Upper lobe of right lung (tissue), 1 donor: Measurements from ENCODE around the gene POLD3. TPM values are rescaled to one million over a fixed set of nuclear protein-coding genes. Genes with fewer than 3 reads are reported as not detected.

Experiments
- ATAC-seq: fragments of 200-7000 bp; cut with Tn5 transposase; one replicate; pipeline ENCODE4 v1.9.1; 2020; ENCODE audit warnings: mild to moderate bottlenecking, moderate library complexity
- DNase-seq: peaks from one replicate; pipeline ENCODE4 v3.0.0-alpha.2; 2020
- H3K27ac ChIP-seq: fragments of 200-600 bp; one replicate; pipeline ENCODE4 v1.8.0; 2022
- H3K27me3 ChIP-seq: fragments of 200-600 bp; one replicate; pipeline ENCODE4 v1.8.0; 2022; ENCODE audit warnings: mild to moderate bottlenecking
- H3K36me3 ChIP-seq: fragments of 200-600 bp; one replicate; pipeline ENCODE4 v1.8.0; 2022
- H3K4me1 ChIP-seq: fragments of 200-600 bp; one replicate; pipeline ENCODE4 v1.8.0; 2022
- H3K4me3 ChIP-seq: fragments of 200-600 bp; one replicate; pipeline ENCODE4 v1.8.0; 2022; ENCODE audit warnings: mild to moderate bottlenecking
- H3K9me3 ChIP-seq: fragments of 200-600 bp; one replicate; pipeline ENCODE4 v1.8.0; 2022
- intact Hi-C: fragments of 100-400 bp; cut with DNase I; formaldehyde crosslinking; loops from one replicate; pipeline ENCODE4 v1.11.0; 2022
- total RNA-seq: library from RNA; stranded (reverse); fragmentation: NEBNext Ultra II Directional; extraction: Animal tissue kit (Norgen Biotek cat#: 25700); gene quantifications from one replicate; pipeline ENCODE4 v1.2.1, GENCODE V29; 2021
- TF ChIP-seq, protein P1 (sequence below): fragments of 200-600 bp; IDR thresholded peaks from one replicate; pipeline ENCODE4 v1.8.0; 2022; ENCODE audit warnings: antibody characterized with exemption
- donor health status: DM: no; HTN: yes; CAD: no; lungs with severe emphysema.

POLD3 gene
- total RNA-seq, 1 donor from 2014 or later, result 16.7 TPM

DNA sequence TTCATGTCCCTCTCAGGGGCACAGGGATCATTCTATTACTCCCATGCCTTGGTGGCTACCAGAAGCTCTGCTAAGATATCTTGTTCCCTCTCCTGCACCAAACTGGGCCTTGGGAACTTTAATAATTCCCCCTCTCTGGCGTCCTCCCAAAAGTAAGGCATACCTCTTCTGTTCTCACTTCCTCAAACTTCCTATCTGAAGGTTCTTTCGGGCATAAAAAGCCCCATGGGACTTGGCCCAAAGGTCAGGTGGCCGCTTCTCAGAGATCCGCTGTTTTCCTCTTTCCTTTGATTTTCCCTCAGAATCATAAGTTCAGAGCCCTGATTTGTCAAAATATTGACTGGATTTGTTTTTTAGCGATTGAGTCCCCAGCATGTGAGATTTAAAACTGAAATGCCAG is 13.0 kb downstream of the POLD3 start:
- intact Hi-C loops, result no loop called here

DNA sequence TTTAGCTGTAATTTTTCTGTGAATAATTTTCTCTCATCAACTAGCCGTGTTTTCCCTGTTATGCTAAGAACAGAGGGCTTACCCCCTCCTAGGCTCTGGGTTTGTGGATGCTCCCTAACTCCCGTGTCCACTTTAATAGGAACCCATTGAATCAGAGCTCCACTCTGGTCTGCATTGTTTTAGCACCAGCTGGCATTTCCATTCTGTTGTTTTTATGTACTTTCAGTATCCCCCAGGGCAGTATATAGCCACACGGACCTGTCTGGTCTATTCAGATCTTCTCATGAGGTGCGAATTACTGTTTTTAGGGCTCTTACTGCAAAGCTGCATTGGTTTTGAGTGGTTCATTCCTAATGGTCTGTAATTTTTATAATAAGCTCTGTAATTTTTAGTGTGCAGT is 16.0 kb downstream of the POLD3 start:
- H3K4me1 ChIP-seq, result peaks cover 11% of the 10 kb centered on the region
- no peak overlapping the region for H3K4me3 ChIP-seq
- H3K27me3 ChIP-seq, result no peaks in the 10 kb centered on the region
- TF ChIP-seq, protein P1, sequence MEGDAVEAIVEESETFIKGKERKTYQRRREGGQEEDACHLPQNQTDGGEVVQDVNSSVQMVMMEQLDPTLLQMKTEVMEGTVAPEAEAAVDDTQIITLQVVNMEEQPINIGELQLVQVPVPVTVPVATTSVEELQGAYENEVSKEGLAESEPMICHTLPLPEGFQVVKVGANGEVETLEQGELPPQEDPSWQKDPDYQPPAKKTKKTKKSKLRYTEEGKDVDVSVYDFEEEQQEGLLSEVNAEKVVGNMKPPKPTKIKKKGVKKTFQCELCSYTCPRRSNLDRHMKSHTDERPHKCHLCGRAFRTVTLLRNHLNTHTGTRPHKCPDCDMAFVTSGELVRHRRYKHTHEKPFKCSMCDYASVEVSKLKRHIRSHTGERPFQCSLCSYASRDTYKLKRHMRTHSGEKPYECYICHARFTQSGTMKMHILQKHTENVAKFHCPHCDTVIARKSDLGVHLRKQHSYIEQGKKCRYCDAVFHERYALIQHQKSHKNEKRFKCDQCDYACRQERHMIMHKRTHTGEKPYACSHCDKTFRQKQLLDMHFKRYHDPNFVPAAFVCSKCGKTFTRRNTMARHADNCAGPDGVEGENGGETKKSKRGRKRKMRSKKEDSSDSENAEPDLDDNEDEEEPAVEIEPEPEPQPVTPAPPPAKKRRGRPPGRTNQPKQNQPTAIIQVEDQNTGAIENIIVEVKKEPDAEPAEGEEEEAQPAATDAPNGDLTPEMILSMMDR, result no peak
- peaks cover 38% of the 10 kb centered on the region for H3K36me3 ChIP-seq
- DNase-seq (no peak), ATAC-seq (no peak)
- H3K9me3 ChIP-seq, result no peaks in the 10 kb centered on the region
- intact Hi-C loops, result no loop called here
- H3K27ac ChIP-seq, result no peak overlapping the region

More for the DNA sequence above, 13.0 kb downstream of the POLD3 start:
- Histone ChIP-seq H3K27me3 (no peaks in the 10 kb centered on the region), H3K9me3 (no peaks in the 10 kb centered on the region), H3K36me3 (peaks cover 31% of the 10 kb centered on the region), H3K4me1 (no peaks in the 10 kb centered on the region), H3K27ac (no peak overlapping the region), H3K4me3 (no peak overlapping the region)
- ATAC-seq, result no peak
- TF ChIP-seq, protein P1, result no peak
- DNase-seq, result no peak

DNA sequence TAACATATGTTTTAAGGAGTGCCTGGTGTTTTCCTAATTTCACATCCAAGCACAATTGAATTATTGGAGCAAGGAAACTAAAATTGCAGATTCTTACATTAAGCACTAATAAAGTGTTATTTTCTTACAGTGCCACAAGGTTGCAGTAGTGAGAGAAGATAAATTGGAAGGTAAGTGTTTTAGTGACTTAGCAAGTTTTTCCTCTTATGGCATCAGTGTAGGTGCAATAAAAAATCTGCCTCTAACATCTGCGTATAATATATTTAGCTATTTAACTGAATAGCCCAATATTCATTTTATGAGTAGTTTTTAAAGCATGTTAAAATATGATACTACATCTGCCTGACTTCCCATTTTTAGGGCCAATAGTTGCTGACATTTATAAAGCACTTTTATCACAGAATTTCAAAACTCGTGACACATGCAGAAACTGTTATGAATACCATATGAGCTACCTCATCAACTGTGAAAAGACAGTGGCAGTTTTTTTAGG is 19.0 kb downstream of the POLD3 start:
- Histone ChIP-seq H3K9me3 (no peaks in the 10 kb centered on the region), H3K27me3 (no peaks in the 10 kb centered on the region), H3K27ac (peak overlapping the region; percentile 26), H3K4me3 (no peak overlapping the region), H3K4me1 (peaks cover 11% of the 10 kb centered on the region), H3K36me3 (peaks cover 36% of the 10 kb centered on the region)
- DNase-seq (no peak), ATAC-seq (peak; percentile 67)
- intact Hi-C loops, result no loop called here
- TF ChIP-seq, protein P1, result peak; percentile 48

DNA sequence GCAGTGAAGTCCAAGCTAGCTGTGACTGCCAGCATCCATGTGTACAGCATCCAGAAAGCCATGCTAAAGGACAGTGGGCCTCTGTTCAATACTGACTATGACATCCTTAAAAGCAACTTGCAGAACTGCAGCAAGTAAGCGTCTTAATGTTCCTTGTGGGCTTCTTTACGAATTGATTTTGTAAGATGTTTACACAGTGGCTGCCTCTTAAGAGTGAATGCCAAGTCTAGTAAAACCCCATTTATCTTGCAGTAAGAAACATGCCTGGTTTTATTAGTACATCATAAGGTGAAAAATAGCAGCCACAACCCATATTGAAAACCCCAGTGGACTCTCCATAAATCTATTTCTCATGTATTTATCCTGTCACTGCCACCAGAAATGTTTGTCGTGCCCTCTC is 20.5 kb downstream of the POLD3 start:
- H3K4me1 ChIP-seq, result peaks cover 11% of the 10 kb centered on the region
- H3K9me3 ChIP-seq, result no peaks in the 10 kb centered on the region
- no peaks in the 10 kb centered on the region for H3K27me3 ChIP-seq
- H3K36me3 ChIP-seq, result peaks cover 42% of the 10 kb centered on the region
- TF ChIP-seq, protein P1, result no peak
- ATAC-seq (peak; percentile 43), DNase-seq (no peak)
- intact Hi-C loops, result no loop called here
- H3K4me3 ChIP-seq, result no peak overlapping the region
- no peak overlapping the region for H3K27ac ChIP-seq

DNA sequence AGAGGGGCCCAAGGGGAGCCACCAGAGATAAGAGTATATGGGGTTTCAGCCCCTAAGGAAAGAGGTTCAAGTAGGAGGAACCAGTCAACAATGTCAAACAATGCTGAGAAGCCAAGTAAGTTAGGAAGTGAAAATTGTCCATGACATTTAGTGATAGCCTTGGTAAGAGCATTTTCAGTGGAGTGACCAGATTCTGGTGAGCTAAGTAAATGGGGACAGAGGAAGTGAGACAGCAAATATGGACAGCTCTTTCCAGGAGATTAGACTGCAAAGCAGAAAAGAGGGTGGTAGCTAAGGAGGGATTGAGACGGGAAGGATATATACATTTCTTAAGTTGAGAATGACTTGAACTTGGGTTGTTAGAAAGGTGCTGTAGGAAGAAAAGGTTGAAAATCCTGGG is 22.9 kb downstream of the POLD3 start:
- ATAC-seq (peak; percentile 23), DNase-seq (no peak)
- no peaks in the 10 kb centered on the region for H3K27me3 ChIP-seq
- H3K4me1 ChIP-seq, result peaks cover 11% of the 10 kb centered on the region
- no peaks in the 10 kb centered on the region for H3K9me3 ChIP-seq
- no peak overlapping the region for H3K4me3 ChIP-seq
- intact Hi-C loops, result no loop called here
- H3K36me3 ChIP-seq, result peaks cover 66% of the 10 kb centered on the region
- H3K27ac ChIP-seq, result peak overlapping the region; percentile 55
- TF ChIP-seq, protein P1, result no peak

DNA sequence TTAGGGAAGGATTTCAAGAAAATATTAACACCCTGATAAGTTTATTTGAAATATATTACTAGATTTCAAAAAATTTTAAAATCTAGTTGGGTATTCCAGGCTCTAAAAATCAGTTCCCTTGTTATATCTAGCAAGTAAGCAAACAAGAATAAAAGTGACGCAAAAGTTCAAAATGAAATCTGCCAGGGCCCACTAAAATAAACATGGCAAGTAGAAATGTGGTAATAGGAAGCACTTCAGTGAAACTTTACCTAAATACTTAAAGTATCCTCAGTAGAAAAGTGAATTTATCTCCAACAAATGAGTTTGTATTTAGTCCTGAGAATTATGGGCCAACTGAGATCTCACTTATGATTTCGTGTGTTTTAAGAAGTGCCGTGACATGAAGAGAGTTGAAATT is 23.6 kb downstream of the POLD3 start:
- TF ChIP-seq, protein P1, result no peak
- peak; percentile 9 for ATAC-seq
- no peak overlapping the region for H3K4me3 ChIP-seq
- no peak for DNase-seq
- H3K27ac ChIP-seq, result peak overlapping the region; percentile 55
- no peaks in the 10 kb centered on the region for H3K9me3 ChIP-seq
- intact Hi-C loops, result no loop called here
- peaks cover 11% of the 10 kb centered on the region for H3K4me1 ChIP-seq
- H3K36me3 ChIP-seq, result peaks cover 70% of the 10 kb centered on the region
- H3K27me3 ChIP-seq, result no peaks in the 10 kb centered on the region
